ENCODE data around the gene AGPS. TPM values are rescaled to one million over a fixed set of nuclear protein-coding genes. Genes with fewer than 3 reads are reported as not detected.

AGPS gene
- total and polyA plus RNA-seq, 2 of the 13 experiments (the other 11 are each of a cell fraction or from before 2014, with no cell fraction given): 39.4 to 99.0 TPM

DNA sequence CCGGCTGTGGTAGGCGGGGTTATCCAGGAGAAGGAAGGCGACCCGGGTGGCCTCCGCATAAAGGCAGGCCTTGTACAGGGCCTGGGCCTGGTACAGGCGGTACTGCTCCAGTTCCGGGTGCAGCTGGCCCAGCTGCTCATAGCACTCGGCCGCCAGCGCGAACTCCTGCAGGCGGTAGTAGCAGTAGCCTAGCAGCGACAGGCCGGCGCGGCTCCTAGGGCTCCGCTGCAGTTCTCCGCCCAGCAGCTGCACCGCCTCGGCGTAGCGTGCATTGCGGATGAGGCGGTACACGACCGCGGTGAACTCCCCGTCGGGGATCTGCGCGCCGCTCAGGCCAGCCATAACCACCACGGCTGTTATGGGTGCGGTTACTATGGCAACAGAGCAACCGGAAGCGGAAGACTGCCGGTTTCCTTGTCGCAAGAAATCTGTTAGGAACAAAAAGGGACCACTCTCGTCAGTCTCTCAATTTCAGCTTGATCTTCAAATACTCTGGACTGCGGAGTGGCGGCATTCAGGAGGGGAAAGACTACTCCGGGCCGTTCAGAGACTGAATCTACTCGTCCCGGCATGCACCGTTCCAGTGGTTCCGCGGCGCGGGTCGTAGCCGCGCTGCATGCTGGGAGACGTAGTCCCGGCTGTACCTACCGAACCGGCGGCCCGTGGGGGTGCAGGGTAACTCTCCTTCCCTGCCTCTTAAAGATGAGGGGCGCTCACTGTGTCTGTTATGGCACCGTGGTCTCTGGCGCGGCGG is 160.0 kb downstream of the AGPS start (continued):
- TF ChIP-seq, protein P1, sequence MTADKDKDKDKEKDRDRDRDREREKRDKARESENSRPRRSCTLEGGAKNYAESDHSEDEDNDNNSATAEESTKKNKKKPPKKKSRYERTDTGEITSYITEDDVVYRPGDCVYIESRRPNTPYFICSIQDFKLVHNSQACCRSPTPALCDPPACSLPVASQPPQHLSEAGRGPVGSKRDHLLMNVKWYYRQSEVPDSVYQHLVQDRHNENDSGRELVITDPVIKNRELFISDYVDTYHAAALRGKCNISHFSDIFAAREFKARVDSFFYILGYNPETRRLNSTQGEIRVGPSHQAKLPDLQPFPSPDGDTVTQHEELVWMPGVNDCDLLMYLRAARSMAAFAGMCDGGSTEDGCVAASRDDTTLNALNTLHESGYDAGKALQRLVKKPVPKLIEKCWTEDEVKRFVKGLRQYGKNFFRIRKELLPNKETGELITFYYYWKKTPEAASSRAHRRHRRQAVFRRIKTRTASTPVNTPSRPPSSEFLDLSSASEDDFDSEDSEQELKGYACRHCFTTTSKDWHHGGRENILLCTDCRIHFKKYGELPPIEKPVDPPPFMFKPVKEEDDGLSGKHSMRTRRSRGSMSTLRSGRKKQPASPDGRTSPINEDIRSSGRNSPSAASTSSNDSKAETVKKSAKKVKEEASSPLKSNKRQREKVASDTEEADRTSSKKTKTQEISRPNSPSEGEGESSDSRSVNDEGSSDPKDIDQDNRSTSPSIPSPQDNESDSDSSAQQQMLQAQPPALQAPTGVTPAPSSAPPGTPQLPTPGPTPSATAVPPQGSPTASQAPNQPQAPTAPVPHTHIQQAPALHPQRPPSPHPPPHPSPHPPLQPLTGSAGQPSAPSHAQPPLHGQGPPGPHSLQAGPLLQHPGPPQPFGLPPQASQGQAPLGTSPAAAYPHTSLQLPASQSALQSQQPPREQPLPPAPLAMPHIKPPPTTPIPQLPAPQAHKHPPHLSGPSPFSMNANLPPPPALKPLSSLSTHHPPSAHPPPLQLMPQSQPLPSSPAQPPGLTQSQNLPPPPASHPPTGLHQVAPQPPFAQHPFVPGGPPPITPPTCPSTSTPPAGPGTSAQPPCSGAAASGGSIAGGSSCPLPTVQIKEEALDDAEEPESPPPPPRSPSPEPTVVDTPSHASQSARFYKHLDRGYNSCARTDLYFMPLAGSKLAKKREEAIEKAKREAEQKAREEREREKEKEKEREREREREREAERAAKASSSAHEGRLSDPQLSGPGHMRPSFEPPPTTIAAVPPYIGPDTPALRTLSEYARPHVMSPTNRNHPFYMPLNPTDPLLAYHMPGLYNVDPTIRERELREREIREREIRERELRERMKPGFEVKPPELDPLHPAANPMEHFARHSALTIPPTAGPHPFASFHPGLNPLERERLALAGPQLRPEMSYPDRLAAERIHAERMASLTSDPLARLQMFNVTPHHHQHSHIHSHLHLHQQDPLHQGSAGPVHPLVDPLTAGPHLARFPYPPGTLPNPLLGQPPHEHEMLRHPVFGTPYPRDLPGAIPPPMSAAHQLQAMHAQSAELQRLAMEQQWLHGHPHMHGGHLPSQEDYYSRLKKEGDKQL (CRISPR knock-in tag; IDR thresholded peaks at IDR 0.05; ENCODE audit: low read depth): no peak
- TF ChIP-seq, protein P2, sequence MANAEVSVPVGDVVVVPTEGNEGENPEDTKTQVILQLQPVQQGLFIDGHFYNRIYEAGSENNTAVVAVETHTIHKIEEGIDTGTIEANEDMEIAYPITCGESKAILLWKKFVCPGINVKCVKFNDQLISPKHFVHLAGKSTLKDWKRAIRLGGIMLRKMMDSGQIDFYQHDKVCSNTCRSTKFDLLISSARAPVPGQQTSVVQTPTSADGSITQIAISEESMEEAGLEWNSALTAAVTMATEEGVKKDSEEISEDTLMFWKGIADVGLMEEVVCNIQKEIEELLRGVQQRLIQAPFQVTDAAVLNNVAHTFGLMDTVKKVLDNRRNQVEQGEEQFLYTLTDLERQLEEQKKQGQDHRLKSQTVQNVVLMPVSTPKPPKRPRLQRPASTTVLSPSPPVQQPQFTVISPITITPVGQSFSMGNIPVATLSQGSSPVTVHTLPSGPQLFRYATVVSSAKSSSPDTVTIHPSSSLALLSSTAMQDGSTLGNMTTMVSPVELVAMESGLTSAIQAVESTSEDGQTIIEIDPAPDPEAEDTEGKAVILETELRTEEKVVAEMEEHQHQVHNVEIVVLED (CRISPR knock-in tag; IDR thresholded peaks at IDR 0.05; ENCODE audit: borderline replicate concordance): peak; percentile 94
- TF ChIP-seq, protein P3, sequence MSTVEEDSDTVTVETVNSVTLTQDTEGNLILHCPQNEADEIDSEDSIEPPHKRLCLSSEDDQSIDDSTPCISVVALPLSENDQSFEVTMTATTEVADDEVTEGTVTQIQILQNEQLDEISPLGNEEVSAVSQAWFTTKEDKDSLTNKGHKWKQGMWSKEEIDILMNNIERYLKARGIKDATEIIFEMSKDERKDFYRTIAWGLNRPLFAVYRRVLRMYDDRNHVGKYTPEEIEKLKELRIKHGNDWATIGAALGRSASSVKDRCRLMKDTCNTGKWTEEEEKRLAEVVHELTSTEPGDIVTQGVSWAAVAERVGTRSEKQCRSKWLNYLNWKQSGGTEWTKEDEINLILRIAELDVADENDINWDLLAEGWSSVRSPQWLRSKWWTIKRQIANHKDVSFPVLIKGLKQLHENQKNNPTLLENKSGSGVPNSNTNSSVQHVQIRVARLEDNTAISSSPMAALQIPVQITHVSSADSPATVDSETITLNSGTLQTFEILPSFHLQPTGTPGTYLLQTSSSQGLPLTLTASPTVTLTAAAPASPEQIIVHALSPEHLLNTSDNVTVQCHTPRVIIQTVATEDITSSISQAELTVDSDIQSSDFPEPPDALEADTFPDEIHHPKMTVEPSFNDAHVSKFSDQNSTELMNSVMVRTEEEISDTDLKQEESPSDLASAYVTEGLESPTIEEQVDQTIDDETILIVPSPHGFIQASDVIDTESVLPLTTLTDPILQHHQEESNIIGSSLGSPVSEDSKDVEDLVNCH (CRISPR knock-in tag; IDR thresholded peaks at IDR 0.05): no peak
- TF ChIP-seq, protein P4, sequence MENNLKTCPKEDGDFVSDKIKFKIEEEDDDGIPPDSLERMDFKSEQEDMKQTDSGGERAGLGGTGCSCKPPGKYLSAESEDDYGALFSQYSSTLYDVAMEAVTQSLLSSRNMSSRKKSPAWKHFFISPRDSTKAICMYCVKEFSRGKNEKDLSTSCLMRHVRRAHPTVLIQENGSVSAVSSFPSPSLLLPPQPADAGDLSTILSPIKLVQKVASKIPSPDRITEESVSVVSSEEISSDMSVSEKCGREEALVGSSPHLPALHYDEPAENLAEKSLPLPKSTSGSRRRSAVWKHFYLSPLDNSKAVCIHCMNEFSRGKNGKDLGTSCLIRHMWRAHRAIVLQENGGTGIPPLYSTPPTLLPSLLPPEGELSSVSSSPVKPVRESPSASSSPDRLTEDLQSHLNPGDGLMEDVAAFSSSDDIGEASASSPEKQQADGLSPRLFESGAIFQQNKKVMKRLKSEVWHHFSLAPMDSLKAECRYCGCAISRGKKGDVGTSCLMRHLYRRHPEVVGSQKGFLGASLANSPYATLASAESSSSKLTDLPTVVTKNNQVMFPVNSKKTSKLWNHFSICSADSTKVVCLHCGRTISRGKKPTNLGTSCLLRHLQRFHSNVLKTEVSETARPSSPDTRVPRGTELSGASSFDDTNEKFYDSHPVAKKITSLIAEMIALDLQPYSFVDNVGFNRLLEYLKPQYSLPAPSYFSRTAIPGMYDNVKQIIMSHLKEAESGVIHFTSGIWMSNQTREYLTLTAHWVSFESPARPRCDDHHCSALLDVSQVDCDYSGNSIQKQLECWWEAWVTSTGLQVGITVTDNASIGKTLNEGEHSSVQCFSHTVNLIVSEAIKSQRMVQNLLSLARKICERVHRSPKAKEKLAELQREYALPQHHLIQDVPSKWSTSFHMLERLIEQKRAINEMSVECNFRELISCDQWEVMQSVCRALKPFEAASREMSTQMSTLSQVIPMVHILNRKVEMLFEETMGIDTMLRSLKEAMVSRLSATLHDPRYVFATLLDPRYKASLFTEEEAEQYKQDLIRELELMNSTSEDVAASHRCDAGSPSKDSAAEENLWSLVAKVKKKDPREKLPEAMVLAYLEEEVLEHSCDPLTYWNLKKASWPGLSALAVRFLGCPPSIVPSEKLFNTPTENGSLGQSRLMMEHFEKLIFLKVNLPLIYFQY (CRISPR knock-in tag; IDR thresholded peaks at IDR 0.05; ENCODE audit: borderline replicate concordance): peak; percentile 58; the same call in 1 of the 2 replicates
- TF ChIP-seq, protein P5, sequence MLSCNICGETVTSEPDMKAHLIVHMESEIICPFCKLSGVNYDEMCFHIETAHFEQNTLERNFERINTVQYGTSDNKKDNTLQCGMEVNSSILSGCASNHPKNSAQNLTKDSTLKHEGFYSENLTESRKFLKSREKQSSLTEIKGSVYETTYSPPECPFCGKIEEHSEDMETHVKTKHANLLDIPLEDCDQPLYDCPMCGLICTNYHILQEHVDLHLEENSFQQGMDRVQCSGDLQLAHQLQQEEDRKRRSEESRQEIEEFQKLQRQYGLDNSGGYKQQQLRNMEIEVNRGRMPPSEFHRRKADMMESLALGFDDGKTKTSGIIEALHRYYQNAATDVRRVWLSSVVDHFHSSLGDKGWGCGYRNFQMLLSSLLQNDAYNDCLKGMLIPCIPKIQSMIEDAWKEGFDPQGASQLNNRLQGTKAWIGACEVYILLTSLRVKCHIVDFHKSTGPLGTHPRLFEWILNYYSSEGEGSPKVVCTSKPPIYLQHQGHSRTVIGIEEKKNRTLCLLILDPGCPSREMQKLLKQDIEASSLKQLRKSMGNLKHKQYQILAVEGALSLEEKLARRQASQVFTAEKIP (CRISPR knock-in tag; IDR thresholded peaks at IDR 0.05; ENCODE audit: borderline replicate concordance): no peak
- TF ChIP-seq, protein P6, sequence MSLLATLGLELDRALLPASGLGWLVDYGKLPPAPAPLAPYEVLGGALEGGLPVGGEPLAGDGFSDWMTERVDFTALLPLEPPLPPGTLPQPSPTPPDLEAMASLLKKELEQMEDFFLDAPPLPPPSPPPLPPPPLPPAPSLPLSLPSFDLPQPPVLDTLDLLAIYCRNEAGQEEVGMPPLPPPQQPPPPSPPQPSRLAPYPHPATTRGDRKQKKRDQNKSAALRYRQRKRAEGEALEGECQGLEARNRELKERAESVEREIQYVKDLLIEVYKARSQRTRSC (CRISPR knock-in tag; IDR thresholded peaks at IDR 0.05; ENCODE audit: low read depth): no peak; the same call in 1 of the 2 replicates
- TF ChIP-seq, protein P7, sequence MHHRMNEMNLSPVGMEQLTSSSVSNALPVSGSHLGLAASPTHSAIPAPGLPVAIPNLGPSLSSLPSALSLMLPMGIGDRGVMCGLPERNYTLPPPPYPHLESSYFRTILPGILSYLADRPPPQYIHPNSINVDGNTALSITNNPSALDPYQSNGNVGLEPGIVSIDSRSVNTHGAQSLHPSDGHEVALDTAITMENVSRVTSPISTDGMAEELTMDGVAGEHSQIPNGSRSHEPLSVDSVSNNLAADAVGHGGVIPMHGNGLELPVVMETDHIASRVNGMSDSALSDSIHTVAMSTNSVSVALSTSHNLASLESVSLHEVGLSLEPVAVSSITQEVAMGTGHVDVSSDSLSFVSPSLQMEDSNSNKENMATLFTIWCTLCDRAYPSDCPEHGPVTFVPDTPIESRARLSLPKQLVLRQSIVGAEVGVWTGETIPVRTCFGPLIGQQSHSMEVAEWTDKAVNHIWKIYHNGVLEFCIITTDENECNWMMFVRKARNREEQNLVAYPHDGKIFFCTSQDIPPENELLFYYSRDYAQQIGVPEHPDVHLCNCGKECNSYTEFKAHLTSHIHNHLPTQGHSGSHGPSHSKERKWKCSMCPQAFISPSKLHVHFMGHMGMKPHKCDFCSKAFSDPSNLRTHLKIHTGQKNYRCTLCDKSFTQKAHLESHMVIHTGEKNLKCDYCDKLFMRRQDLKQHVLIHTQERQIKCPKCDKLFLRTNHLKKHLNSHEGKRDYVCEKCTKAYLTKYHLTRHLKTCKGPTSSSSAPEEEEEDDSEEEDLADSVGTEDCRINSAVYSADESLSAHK (CRISPR knock-in tag; IDR thresholded peaks at IDR 0.05; ENCODE audit: borderline replicate concordance): no peak
